Activated effector memory CD4-positive, alpha-beta T cell treated with anti-CD3 and anti-CD28 coated beads, Interleukin-2, amount 50 U/mL, for 16 hours (primary cell): ENCODE results near the gene TBC1D19.
"Not testable (repeated sequence)": the region's sequence is repeated elsewhere in the genome, so short reads cannot be mapped to it uniquely, and the experiment has no call there.

Source experiments
- DNase-seq: peaks from one replicate; pipeline ENCODE4 v3.0.0-alpha.2; 2020

TBC1D19 gene

GRCh38 chr4:26583865-26584652, at the start of gene TBC1D19:
Gene TBC1D19 (plus strand): TSS chr4:26584084. CDS start chr4:26584194, 110 bp downstream.
- peak; percentile 95 for DNase-seq

- DNase-seq: no peak
Observed at GRCh38 chr4:26542991-26543390, 40.9 kb upstream of the TBC1D19 start.

GRCh38 chr4:26544421-26544820, 39.5 kb upstream of the TBC1D19 start:
- no peak for DNase-seq

- DNase-seq: not testable (repeated sequence)
Observed at GRCh38 chr4:26548379-26548778, 35.5 kb upstream of the TBC1D19 start.

DNA sequence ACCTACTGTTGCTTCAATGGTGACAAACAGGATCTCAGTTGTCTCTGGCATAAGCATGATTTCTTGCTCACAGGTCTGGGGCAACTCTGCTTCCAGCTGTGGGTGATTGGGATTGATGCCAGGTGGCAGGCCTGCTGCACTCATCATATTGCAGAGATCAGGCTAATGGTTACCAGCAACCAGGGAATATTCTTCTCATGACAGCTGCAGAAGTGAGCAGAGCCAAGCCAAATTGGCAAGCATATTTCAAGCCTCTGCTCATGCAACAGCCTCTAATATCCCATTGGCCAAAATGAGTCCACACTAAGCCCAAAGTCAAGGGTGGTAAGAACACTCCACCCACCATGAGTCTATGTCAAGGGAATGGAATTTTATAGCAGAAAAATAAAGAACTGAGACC, 26.7 kb upstream of the TBC1D19 start:
- no peak for DNase-seq

GRCh38 chr4:26558166-26558895, 25.6 kb upstream of the TBC1D19 start:
- DNase-seq: no peak

DNA sequence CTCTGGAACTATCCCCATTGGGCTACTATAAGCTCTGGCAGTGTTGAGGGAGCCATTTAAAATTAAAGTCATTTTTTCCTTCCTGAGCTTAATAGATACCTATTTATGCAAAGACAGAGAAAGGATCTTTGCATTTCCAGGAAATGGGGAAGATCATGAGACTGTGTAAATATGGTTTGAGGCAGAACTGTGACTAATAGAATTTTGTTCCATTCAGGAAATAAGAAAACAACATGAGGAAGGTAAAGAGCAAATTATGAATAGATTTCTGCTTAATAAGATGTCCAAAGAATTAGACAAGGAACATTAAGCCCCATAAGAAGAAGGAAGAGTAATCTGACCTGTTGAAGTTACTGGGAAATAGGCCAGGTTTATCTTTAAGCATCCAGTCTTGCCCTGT, 17.8 kb upstream of the TBC1D19 start:
- DNase-seq: no peak

DNA sequence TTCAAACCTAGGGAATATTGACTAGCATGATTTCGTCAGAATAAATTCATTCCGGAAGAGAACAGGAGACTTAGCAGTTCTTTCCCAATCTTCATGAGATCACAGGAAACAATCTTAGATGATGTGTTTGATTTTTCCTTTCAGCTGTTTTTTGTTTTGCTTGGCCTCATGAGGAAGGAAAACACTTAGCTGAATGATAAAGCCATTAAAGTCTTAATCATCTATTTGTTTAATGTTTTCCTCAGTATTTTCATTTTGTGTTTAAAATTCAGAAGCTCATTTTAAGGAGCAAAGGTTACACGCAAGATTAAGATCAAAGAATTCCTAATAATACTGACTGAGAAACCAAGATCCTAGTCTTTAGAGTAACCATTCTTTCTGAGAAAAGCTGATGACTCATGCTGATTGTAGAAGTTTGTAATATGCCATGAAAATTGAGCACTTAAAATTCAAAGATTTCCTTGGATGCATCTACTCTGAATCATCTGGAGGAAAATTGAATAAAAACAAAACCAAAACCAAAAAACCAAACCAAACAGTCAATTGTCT, 15.4 kb upstream of the TBC1D19 start:
- no peak for DNase-seq

DNA sequence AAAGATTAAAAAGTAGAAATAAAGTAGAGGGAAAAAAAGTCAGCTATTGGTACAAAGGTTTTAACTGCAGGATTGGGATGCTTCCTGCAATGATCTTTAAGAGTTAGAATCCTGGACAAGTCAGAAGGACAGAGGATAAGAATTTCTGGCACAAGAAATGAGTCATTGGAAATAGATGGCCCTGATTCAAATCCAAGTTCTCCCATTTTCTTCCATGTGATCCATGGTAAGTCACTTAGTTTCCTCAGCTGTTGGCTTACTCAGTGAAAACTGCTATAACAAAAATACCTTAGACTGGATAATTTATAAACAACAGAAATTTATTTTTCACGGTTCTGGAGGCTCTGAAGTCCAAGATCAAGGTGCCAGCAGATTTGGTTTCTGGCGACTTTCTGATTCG, 13.3 kb upstream of the TBC1D19 start:
- no peak for DNase-seq

DNA sequence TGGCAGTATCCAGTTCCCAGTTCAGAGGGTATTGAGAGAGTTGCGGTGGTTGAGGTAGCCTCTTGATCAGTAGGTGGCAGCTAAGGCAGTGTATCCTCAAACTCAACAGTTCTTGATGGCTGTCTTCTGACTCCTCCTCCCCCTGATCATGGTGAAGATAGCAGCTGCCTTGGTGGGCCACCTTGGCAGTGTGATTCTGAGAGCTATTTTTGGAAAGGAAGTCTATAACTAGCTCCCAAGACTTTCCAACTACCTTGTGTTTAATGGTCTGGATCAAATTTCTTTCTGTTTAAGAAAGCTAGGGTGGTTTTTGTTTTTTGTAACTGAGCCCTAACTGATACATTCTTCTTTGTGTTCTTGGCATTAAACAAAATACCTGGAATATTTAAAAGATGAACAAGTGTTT, 10.5 kb upstream of the TBC1D19 start:
- no peak for DNase-seq

GRCh38 chr4:26574563-26574962, 9.3 kb upstream of the TBC1D19 start:
- no peak for DNase-seq

DNA sequence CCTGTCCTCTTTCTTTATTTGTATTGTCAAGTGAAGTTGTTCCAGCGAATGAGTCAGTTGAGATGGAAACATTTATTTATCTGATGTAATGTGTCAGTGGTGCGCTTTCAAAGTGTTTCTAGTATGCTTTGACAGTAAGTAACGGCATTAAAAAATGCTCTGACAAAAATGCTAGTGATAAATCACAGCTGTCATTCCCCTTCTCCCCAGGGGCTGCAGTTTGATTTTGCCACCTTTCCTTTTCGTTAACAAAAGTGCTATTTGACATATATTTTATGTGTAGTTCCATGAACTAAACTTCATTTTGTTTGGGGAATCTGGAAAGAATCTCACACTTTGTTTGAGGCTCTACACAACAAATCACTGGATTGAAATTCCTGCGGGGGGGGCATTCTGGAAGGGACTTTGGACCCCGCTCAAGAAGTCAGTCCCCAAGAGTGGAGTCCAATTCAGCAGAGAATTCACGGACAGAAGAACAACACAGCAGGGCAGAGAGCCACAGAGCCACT, 7.6 kb upstream of the TBC1D19 start:
- no peak for DNase-seq

DNA sequence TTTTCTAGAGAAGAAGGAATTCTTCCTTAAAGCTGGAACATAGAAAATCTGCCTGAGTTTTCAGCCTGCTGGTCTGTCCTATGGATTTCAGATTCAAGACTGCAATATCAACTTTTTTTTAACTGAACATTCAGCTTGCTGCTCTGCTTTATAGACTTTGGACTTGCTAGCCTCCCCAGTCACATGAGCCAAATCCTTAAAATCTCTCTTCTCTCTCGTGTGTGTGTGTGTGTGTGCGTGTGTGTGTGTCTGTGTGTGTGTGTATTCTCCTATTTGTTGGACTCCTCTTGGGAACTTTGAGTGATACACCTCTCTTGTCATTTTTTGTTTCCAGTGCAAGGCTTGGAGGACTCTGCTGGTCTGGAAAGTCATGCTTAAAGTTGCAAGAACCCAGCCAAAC, 6.8 kb upstream of the TBC1D19 start:
- no peak for DNase-seq

DNA sequence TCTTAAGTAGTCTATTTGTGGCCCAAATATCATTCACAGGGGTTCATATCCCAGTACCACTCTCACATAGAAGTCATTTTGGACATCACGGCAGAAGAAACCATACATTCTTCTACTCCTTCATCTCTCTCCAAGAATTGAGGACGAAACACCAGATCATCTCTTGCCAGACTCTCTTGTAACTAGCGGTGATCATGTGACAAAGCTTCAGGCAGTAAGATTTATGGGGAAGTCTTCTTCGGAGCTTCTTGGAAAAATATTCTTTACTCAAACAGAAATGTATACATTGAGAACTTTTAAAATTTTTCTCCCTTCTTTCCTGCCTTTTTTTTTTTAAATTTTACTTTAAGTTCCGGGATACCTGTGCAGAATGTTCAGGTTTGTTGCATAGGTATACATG, 4.7 kb upstream of the TBC1D19 start:
- DNase-seq: no peak

DNA sequence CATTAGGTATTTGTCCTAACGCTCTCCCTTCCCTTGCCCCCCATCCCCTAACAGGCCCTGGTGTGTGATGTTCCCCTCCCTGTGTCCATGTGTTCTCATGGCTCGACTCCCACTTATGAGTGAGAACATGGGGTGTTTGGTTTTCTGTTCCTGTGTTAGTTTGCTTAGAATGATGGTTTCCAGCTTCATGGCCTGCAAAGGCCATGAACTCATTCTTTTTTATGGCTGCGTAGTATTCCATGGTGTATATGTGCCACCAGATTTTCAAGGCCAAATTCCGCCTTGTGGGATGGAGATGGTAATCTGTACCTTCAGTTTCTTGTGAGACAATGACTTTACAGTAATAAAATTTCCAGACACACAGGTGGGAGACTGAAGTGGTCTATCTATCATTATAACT, 2.5 kb upstream of the TBC1D19 start:
- DNase-seq: not testable (repeated sequence)

DNA sequence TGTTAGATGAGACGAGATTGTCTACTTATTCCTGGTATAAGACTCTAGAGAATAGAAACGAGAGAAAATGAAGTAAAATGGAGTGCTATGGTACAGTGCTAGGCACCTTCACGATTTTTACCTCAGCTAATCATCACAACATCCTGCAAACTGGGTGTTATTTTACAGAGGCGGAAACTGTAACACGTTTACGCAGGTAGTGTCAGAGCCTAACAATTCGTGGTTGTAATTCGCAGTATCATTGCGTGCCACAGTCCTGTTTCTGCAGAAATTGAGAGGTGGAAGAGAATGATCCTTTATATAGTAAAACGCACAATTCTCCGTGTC, 383 bp upstream of the TBC1D19 start:
- DNase-seq: no peak

DNA sequence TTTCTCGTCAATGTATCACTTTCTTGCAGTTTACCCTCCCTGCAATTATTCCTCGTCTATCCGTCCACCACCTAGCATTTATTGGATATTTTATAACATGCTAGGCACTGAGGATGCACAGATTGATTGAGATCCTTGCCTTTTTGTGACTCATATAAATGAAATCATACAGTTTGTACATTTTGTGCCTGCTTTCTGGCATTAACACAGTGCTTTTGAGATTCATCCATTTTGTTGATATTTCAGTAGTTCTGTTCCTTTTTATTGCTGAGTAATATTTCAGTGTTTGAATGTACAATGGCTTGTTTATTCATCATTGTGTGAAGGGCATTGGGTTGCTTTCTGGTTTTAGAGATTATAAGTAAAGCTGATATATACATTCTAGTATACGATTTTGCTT, 841 bp downstream of the TBC1D19 start:
- DNase-seq: no peak

GRCh38 chr4:26589705-26590104, 5.8 kb downstream of the TBC1D19 start:
- DNase-seq: no peak

GRCh38 chr4:26590639-26591038, 6.8 kb downstream of the TBC1D19 start:
- DNase-seq: no peak

GRCh38 chr4:26593557-26593956, 9.7 kb downstream of the TBC1D19 start:
- not testable (repeated sequence) for DNase-seq

- DNase-seq: no peak
Observed at GRCh38 chr4:26594371-26594770, 10.5 kb downstream of the TBC1D19 start.

- DNase-seq: no peak
Observed at GRCh38 chr4:26594778-26595177, 10.9 kb downstream of the TBC1D19 start.

DNA sequence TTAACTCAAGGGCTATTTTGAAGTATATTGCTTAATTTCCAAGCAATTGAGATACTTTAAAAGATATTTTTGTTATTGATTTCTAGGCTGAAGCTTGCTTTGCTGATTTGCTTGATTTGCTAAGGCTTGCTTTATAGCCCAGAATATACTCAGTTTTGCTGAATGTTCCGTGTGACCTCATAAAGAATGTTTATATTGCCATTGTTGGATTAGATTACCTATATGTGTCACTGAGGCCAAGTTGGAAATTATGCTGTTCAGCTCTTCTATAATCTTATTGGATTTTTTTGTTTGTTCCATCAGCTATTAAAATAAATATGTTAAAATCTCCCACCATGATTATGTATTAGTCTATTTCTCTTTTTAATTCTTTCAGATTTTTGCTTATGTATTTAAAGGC, 13.0 kb downstream of the TBC1D19 start:
- DNase-seq: no peak

DNA sequence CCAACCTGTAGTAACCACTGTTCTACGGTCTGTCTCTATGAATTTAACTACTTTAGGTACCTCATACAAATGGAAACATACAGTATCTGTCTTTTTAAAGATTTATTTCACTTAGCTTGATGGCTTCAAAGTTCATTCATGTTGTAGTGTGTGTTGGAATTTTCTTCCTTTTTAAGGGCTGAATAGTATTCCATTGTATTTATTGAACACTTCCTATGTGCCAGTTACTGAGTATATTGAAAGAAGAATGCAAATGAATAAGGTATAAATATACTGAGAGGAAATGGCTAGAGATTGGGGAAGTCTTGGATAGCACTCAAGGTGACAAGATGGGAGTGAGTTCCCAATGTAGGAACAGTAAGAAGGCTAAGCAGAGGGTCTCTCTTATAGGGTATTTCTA, 17.3 kb downstream of the TBC1D19 start:
- DNase-seq: no peak
